Globus pallidus (tissue), 1 donor: ENCODE results near the gene BPIFB3.
A peak's percentile ranks its signal among the peaks of the same experiment; 100 is the strongest.
"Not testable (repeated sequence)": the region's sequence is repeated elsewhere in the genome, so short reads cannot be mapped to it uniquely, and the experiment has no call there.

Experiments
- DNase-seq: peaks from one replicate; pipeline ENCODE4 v3.0.0-alpha.2; 2015; ENCODE audit warnings: low spot score

Gene BPIFB3

GRCh38 chr20:33091147-33091546 is 37.4 kb downstream of the BPIFB3 start:
- DNase-seq, result no peak

GRCh38 chr20:33091693-33092092 is 38.0 kb downstream of the BPIFB3 start:
- DNase-seq, result no peak

- DNase-seq, result no peak
These were observed 38.7 kb downstream of the BPIFB3 start for GRCh38 chr20:33092361-33092760.

- DNase-seq, result no peak
These were observed 39.4 kb downstream of the BPIFB3 start for GRCh38 chr20:33093074-33093473.

GRCh38 chr20:33093582-33093981 is 39.9 kb downstream of the BPIFB3 start:
- no peak for DNase-seq

- DNase-seq, result no peak
These were observed 41.5 kb downstream of the BPIFB3 start for GRCh38 chr20:33095249-33095648.

- peak; percentile 75 for DNase-seq
These were observed 42.3 kb downstream of the BPIFB3 start for GRCh38 chr20:33095902-33096584.

- no peak for DNase-seq
These were observed 43.3 kb downstream of the BPIFB3 start for GRCh38 chr20:33097001-33097400.

- no peak for DNase-seq
These were observed 46.3 kb downstream of the BPIFB3 start for GRCh38 chr20:33099843-33100538.

GRCh38 chr20:33103556-33103955 is 49.9 kb downstream of the BPIFB3 start:
- DNase-seq, result no peak

- no peak for DNase-seq
These were observed 50.6 kb downstream of the BPIFB3 start for GRCh38 chr20:33104336-33104735.

GRCh38 chr20:33105316-33105924 is 51.7 kb downstream of the BPIFB3 start:
- DNase-seq, result no peak

- not testable (repeated sequence) for DNase-seq
These were observed 52.4 kb downstream of the BPIFB3 start for GRCh38 chr20:33106058-33106620.

GRCh38 chr20:33108661-33109060 is 55.0 kb downstream of the BPIFB3 start:
- no peak for DNase-seq

- no peak for DNase-seq
These were observed 56.6 kb downstream of the BPIFB3 start for GRCh38 chr20:33110147-33110825.

- no peak for DNase-seq
These were observed 57.6 kb downstream of the BPIFB3 start for GRCh38 chr20:33111306-33111705.

- DNase-seq, result no peak
These were observed 59.1 kb downstream of the BPIFB3 start for GRCh38 chr20:33112547-33113386.

GRCh38 chr20:33113387-33113908 is 59.7 kb downstream of the BPIFB3 start:
- no peak for DNase-seq

GRCh38 chr20:33115501-33115900 is 61.8 kb downstream of the BPIFB3 start:
- DNase-seq, result not testable (repeated sequence)

GRCh38 chr20:33119725-33120720 is 66.3 kb downstream of the BPIFB3 start:
- no peak for DNase-seq
